ENCODE results near the gene SLC1A7.

Gene SLC1A7

DNA sequence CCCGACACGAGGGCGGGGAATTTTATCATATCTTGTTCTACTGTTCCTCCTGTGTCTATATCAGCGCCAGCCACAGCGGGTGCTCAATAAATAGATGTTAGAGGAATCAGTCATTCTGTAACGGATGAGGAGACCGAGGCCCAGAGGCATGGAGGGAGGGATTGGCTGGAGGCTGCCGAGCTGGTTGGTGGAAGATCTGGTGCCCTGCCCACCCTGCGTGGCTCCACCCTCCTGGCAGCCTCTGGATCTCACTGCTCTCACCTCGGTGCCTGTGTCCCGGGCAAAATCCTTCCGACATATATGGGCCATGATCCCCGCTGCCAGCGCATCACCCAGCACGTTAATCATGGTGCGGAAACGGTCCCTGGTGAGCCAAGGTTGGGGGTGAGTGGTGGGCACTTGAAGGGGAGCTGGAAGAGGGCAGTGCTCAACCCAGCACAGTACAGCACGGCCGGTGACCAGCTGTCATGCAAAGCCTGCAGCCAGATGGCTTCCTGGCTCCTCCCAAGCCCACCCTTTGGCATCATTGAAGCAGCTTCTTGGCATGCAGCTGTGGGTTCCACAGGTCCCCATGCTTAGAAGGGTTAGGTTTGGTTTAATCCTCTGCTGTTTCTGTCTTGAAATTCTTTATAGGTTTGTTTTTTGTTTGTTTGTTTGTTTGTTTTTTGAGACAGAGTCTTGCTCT lies 53.7 kb downstream of the SLC1A7 start:
- TF ChIP-seq, protein P1, sequence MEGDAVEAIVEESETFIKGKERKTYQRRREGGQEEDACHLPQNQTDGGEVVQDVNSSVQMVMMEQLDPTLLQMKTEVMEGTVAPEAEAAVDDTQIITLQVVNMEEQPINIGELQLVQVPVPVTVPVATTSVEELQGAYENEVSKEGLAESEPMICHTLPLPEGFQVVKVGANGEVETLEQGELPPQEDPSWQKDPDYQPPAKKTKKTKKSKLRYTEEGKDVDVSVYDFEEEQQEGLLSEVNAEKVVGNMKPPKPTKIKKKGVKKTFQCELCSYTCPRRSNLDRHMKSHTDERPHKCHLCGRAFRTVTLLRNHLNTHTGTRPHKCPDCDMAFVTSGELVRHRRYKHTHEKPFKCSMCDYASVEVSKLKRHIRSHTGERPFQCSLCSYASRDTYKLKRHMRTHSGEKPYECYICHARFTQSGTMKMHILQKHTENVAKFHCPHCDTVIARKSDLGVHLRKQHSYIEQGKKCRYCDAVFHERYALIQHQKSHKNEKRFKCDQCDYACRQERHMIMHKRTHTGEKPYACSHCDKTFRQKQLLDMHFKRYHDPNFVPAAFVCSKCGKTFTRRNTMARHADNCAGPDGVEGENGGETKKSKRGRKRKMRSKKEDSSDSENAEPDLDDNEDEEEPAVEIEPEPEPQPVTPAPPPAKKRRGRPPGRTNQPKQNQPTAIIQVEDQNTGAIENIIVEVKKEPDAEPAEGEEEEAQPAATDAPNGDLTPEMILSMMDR (IDR thresholded peaks at IDR 0.05; ENCODE audit: control insufficient read depth, extremely low read depth, insufficient read depth): no peak
- no peak overlapping the region for H3K4me3 ChIP-seq (ENCODE audit: low read depth, low read length)
- DNase-seq (ENCODE audit: low read depth): no peak

DNA sequence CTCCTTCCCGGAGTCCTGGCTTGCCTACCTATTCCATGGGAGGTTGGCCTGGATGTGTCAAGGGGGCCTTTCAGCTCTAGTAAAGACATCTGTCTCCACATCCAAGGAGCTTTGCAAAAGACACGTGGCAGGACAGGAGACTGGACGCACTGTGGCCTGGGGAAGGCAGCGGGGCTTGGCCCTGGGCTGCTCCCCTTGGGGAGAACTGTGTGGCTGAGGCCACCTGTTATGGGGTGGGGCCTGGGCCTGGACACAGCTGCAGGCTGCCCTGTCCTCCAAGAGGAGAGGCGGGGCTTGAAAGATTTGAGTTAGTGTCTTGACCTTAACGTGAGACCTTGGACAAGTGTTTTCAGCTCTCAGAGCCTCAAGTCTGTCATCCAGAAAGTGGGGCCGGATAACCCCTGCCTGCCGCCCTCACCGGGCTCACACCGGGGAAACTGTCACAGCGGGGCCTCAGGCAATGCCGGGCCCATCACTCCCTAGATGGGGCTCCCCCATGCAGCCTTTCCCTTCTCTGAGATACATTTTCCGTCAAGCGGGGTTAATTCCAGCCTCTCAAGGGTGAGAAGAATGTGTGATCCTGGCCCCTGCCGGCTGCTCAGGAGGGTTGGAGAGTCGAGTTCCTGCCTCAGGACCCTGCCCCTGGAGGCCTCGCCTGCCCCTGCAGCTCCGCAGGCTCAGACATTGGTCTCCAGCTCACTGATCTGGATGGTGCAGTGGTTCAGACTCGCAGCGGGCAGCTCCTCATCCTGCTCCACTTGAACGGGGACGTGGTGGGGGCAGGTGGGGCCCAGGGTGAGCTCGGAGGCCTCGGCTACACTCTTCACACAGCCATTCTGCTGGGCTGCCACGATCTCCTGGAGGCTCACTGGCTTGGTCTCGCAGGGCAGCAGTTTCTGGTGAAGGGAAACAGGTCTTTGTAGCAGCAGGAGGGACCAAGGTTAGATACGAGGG lies 54.8 kb downstream of the SLC1A7 start:
- TF ChIP-seq, protein P1 (IDR thresholded peaks at IDR 0.05; ENCODE audit: control insufficient read depth, extremely low read depth, insufficient read depth): no peak
- H3K4me3 ChIP-seq (ENCODE audit: low read depth, low read length): no peak overlapping the region
- no peak for DNase-seq (ENCODE audit: low read depth)

DNA sequence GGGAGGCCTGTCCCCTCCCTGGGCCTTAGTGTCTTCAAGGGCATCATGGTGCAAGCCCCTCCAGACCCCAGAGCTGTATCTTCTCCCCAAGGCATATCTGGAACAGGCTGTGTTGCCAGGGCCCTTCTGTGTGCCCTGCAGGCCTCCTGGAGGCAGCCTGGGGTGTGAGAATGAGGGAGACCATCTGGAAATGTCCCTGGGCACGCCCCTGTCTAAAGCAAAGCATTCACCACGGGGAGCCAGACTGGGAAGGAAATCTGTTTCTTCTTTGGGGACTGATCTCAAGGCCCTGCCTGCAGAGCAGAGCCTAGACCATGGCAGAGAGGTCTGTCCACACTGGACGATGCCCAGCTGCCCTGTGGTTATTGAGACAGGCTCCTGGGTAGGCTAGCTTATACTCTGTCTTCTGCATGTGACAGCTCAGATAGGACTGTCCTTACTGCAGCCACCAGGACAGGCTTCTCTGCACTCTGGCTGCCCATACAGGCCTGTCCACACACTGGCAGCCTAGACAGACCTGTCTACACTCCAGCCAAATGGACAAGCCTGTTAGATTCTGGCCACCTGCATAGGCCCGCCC lies 55.9 kb downstream of the SLC1A7 start:
- TF ChIP-seq, protein P1 (IDR thresholded peaks at IDR 0.05; ENCODE audit: control insufficient read depth, extremely low read depth, insufficient read depth): no peak
- no peak overlapping the region for H3K4me3 ChIP-seq (ENCODE audit: low read depth, low read length)
- no peak for DNase-seq (ENCODE audit: low read depth)

DNA sequence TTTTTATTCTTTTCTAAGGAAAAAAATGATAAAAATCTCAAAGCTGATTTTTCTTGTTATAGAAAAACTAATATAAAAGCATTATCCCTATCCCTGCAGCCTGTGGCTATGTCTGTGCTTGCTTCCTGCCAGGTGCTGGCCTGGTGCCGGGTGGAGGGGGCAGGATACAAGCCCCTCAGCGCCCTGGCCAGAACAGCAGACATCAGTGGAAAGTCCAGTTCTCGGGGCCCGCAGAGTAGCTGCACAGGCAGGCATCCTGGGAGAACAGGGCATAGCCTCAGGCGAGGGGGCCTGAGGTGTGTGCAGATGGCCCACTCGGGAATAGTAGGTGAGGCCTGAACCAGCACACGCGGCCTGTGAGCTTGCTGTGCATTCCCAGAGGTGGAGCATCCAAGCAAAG lies 57.0 kb downstream of the SLC1A7 start:
- TF ChIP-seq, protein P1 (IDR thresholded peaks at IDR 0.05; ENCODE audit: control insufficient read depth, extremely low read depth, insufficient read depth): no peak
- DNase-seq (ENCODE audit: low read depth): no peak
- no peak overlapping the region for H3K4me3 ChIP-seq (ENCODE audit: low read depth, low read length)

DNA sequence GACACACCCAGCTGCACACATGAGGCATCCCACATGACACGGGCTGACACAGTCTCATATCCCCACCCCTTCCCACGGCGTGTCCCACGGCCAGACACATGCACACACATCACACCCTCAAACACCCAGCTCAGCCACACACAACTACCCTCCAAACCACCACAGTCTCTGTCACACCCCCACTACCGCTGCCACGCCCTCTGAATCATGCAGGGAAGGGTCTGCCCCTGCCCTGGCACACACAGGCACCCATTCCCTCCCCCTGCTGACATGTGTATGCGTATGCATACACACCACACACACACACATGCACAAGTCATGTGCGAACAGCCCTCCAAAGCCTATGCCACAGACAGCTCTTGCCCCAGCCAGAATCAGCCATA lies 57.9 kb downstream of the SLC1A7 start:
- H3K4me3 ChIP-seq (ENCODE audit: low read depth, low read length): no peak overlapping the region
- TF ChIP-seq, protein P1 (IDR thresholded peaks at IDR 0.05; ENCODE audit: control insufficient read depth, extremely low read depth, insufficient read depth): no peak
- DNase-seq (ENCODE audit: low read depth): no peak

DNA sequence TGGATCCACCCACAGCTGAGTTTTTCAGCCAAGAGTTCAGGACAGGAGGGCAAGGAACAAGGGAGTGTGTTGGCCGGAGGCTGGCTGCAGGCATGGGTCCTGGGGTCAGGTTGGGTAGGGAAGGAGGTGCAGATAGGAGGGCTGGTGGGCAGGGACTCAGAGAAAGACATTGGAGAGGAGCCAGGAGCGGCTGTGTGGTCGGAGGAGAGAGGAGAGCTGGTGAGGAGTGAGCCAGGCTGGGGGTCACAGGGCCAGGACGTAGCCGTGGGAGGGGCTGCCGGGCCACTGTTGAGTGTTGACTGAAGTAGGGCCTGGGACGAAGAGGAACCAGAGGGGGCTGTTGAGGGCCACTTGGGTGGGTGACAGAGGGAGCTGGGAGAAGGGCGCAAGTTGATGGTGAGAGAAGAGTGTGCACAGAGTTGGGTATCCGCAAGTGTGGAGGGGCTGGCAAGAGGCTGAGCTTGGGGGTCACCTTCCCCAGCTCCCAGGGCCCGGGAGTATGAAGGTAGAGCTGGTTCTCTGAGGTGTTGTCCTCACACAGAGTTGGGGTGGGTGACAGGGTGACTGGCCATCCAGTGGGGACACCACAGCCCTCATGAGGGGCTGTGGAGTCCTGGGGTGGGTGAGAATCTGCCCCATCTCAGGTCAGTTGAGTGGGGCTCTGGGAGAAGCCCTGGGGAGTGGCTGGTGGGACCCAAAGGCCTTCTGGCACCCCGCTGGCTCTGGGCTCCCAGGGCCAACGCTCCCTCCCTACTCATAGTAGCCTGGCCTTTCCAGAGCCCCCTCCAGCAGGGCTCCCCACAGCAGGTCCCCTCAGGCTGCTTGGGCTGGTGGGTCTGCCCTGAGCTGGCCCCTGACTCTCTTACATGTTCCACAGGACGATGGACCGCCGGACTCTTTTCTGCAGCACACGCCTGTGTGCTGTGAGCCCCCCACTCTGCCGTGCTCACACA lies 58.5 kb downstream of the SLC1A7 start:
- no peak for DNase-seq (ENCODE audit: low read depth)
- no peak overlapping the region for H3K4me3 ChIP-seq (ENCODE audit: low read depth, low read length)
- TF ChIP-seq, protein P1 (IDR thresholded peaks at IDR 0.05; ENCODE audit: control insufficient read depth, extremely low read depth, insufficient read depth): no peak

Measured in LNCaP clone FGC (cell line).